ENCODE measurements around the gene GIPC2. TPM values are rescaled to one million over a fixed set of nuclear protein-coding genes. Genes with fewer than 3 reads are reported as not detected.
"Not testable (repeated sequence)": the region's sequence is repeated elsewhere in the genome, so short reads cannot be mapped to it uniquely, and the experiment has no call there.

Gene GIPC2
- total and polyA plus RNA-seq, 2 of the 4 experiments (the other 2 are of a cell fraction), result 0.07 to 0.18 TPM

- in situ Hi-C loops (cut with MboI; ENCODE audit: low sequenced_read_pairs) (no loop called here), intact Hi-C loops (cut with micrococcal nuclease) (no loop called here), dilution Hi-C loops (cut with HindIII; ENCODE audit: low sequenced_read_pairs, unreplicated experiment) (no loop called here)
- ChIA-PET CTCF (no interaction called here), POLR2A (ENCODE audit: unreplicated experiment) (interaction anchor here (0.7 kb wide), 1 partner anchor 48 kb away, joined by 5 read pairs; no protein-coding TSS in a partner anchor)
- peaks cover 17% of the 10 kb centered on the region for H3K36me3 ChIP-seq (ENCODE audit: control insufficient read depth, insufficient read depth, low read length)
- H2BK15ac ChIP-seq (ENCODE audit: low read depth, low read length), result no peak overlapping the region
- no peak overlapping the region for H2AK9ac ChIP-seq (replicated peaks; ENCODE audit: low read depth, low read length, poor library complexity)
- no peaks in the 10 kb centered on the region for H3K27me3 ChIP-seq (ENCODE audit: control insufficient read depth, insufficient read depth, low read length)
- H2AFZ ChIP-seq (replicated peaks; ENCODE audit: low read length, poor library complexity), result no peak overlapping the region
- TF ChIP-seq POLR2A (IDR thresholded peaks at IDR 0.05; ENCODE audit: low read depth, low read length) (no peak), FOS (IDR thresholded peaks at IDR 0.05; ENCODE audit: low read depth, low read length) (no peak), SMC3 (IDR thresholded peaks at IDR 0.05; ENCODE audit: low read depth, low read length) (no peak), MAZ (IDR thresholded peaks at IDR 0.05; ENCODE audit: borderline replicate concordance, low read depth, low read length) (no peak), BHLHE40 (IDR thresholded peaks at IDR 0.05; ENCODE audit: low read depth, low read length) (no peak)
- H3K4ac ChIP-seq (ENCODE audit: low read depth, low read length), result no peak overlapping the region
- H2BK20ac ChIP-seq (ENCODE audit: low read depth, low read length), result no peak overlapping the region
- H2BK120ac ChIP-seq (ENCODE audit: low read depth, low read length), result no peak overlapping the region
- no peak overlapping the region for H4K91ac ChIP-seq (ENCODE audit: insufficient read depth, low read depth, low read length)
- no peaks in the 10 kb centered on the region for H3K9me3 ChIP-seq (ENCODE audit: control insufficient read depth, insufficient read depth, low read length)
- no peak for ATAC-seq (ENCODE audit: low read depth)
- H3K18ac ChIP-seq (ENCODE audit: low read depth, low read length), result no peak overlapping the region
- H4K20me1 ChIP-seq (ENCODE audit: insufficient read depth, low read length), result no peaks in the 10 kb centered on the region
- no peak overlapping the region for H4K5ac ChIP-seq (ENCODE audit: low read depth, low read length)
- H3K4me3 ChIP-seq (ENCODE audit: insufficient read depth, low read depth, low read length), result no peak overlapping the region
- H2BK5ac ChIP-seq (ENCODE audit: low read depth, low read length, poor library complexity, severe bottlenecking), result no peak overlapping the region
- no CpG with 5 or more reads among the region's 1 CpG for WGBS, 2 experiments (ENCODE audit: extremely low coverage in 2 of 2, insufficient read length in 1 of 2)
- H3K9ac ChIP-seq (ENCODE audit: low read depth, low read length), result no peak overlapping the region
- no TSS peak for BruUV-seq (replicated peaks)
- no peak overlapping the region for H2AK5ac ChIP-seq (ENCODE audit: low read depth, low read length)
- H3K27ac ChIP-seq (ENCODE audit: insufficient read depth, low read length), result no peak overlapping the region
- H3K56ac ChIP-seq (ENCODE audit: extremely low read depth, insufficient read depth, low read length), result no peak overlapping the region
- H3K9me1 ChIP-seq (ENCODE audit: insufficient read depth, low read length), result 0 out of 2 replicates have a peak, but pooled peaks cover 4% of the 10 kb centered on the region
- peak; percentile 20 for DNase-seq
- no peak overlapping the region for H4K8ac ChIP-seq (ENCODE audit: low read depth in 2 of 2, low read length in 2 of 2)
- no peak overlapping the region for H3K4me2 ChIP-seq (ENCODE audit: low read depth, low read length)
- H3K14ac ChIP-seq (replicated peaks; ENCODE audit: low read depth, low read length), result no peak overlapping the region
- peaks cover 8 to 11% of the 10 kb centered on the region in 2 experiments; a peak in 2 of 4 replicates for H3K79me1 ChIP-seq (ENCODE audit: low read depth in 1 of 2, low read length in 2 of 2)
- no peak overlapping the region for H3K23ac ChIP-seq (ENCODE audit: low read depth, low read length)
- H3K4me1 ChIP-seq (ENCODE audit: control insufficient read depth, insufficient read depth, low read length), result no peaks in the 10 kb centered on the region
Observed at GRCh38 chr1:78019024-78019423, 26.7 kb upstream of the GIPC2 start.

DNA sequence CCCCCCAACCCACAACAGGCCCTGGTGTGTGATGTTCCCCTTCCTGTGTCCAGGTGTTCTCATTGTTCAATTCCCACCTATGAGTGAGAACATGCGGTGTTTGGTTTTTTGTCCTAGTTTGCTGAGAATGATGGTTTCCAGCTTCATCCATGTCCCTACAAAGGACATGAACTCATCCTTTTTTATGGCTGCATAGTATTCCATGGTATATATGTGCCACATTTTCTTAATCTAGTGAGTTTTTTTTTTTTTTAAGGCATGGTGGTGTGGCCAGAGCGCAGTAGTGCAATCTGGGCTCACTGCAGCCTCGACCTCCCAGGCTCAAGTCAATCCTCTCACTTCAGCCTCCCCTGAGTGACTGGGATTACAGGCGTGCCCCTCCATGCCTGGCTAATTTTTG, 24.6 kb upstream of the GIPC2 start:
- WGBS, 2 experiments (ENCODE audit: extremely low coverage in 2 of 2, insufficient read length in 1 of 2), result no CpG with 5 or more reads among the region's 4 CpGs
- dilution Hi-C loops (cut with HindIII; ENCODE audit: low sequenced_read_pairs, unreplicated experiment); ATAC-seq (ENCODE audit: low read depth); DNase-seq; in situ Hi-C loops (cut with MboI; ENCODE audit: low sequenced_read_pairs); H3K4me1 ChIP-seq (ENCODE audit: control insufficient read depth, insufficient read depth, low read length); H3K9me3 ChIP-seq (ENCODE audit: control insufficient read depth, insufficient read depth, low read length); H2BK15ac ChIP-seq (ENCODE audit: low read depth, low read length); H4K91ac ChIP-seq (ENCODE audit: insufficient read depth, low read depth, low read length); H3K79me1 ChIP-seq (ENCODE audit: low read depth in 1 of 2, low read length in 2 of 2); H4K20me1 ChIP-seq (ENCODE audit: insufficient read depth, low read length); H3K36me3 ChIP-seq (ENCODE audit: control insufficient read depth, insufficient read depth, low read length); POLR2A ChIA-PET (ENCODE audit: unreplicated experiment); H3K27ac ChIP-seq (ENCODE audit: insufficient read depth, low read length); H2AK5ac ChIP-seq (ENCODE audit: low read depth, low read length); CTCF ChIA-PET; intact Hi-C loops (cut with micrococcal nuclease); H2AK9ac ChIP-seq (replicated peaks; ENCODE audit: low read depth, low read length, poor library complexity); H2BK5ac ChIP-seq (ENCODE audit: low read depth, low read length, poor library complexity, severe bottlenecking); H3K4me3 ChIP-seq (ENCODE audit: insufficient read depth, low read depth, low read length); H3K23ac ChIP-seq (ENCODE audit: low read depth, low read length); H3K56ac ChIP-seq (ENCODE audit: extremely low read depth, insufficient read depth, low read length); H4K8ac ChIP-seq (ENCODE audit: low read depth in 2 of 2, low read length in 2 of 2); H4K5ac ChIP-seq (ENCODE audit: low read depth, low read length); H3K27me3 ChIP-seq (ENCODE audit: control insufficient read depth, insufficient read depth, low read length); H3K14ac ChIP-seq (replicated peaks; ENCODE audit: low read depth, low read length); H3K4me2 ChIP-seq (ENCODE audit: low read depth, low read length); H2BK20ac ChIP-seq (ENCODE audit: low read depth, low read length); BruUV-seq (replicated peaks); H3K9ac ChIP-seq (ENCODE audit: low read depth, low read length); H2BK120ac ChIP-seq (ENCODE audit: low read depth, low read length); H3K4ac ChIP-seq (ENCODE audit: low read depth, low read length); H2AFZ ChIP-seq (replicated peaks; ENCODE audit: low read length, poor library complexity); H3K9me1 ChIP-seq (ENCODE audit: insufficient read depth, low read length); H3K18ac ChIP-seq (ENCODE audit: low read depth, low read length): not testable (repeated sequence)

Data from IMR-90 (cell line).